Measurements from ENCODE around the gene CSH1. TPM values are rescaled to one million over a fixed set of nuclear protein-coding genes. Genes with fewer than 3 reads are reported as not detected.
A peak's percentile ranks its signal among the peaks of the same experiment; 100 is the strongest.

The CSH1 gene
- total RNA-seq, 3 donors from 2014 or later (not counting 1 experiment from before 2014, with no cell fraction given) = not detected

DNA sequence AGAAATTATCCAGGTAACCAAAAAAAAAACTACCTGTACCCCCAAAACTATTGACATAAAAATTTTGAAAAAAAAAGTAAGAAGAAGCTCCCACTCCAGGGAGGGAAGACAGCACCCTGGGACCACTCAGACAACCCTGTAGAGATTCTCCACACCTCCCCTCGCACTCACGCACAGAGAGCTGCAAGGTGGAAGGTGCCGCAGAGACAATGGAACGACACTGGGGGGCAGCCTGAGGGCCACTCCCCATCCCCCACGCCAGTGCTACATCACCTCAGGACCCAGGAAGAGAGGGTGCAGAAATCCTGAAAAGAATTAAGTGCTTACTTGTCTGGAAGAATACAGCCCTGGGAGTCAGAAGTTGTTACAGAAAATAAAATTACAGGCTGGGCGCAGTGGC, 40.9 kb upstream of the CSH1 start:
- no peaks in the 10 kb centered on the region for H3K36me3 Mint-ChIP-seq
- peaks cover 5 to 19% of the 10 kb centered on the region in 2 donors for H3K4me1 Mint-ChIP-seq
- H3K27me3 Mint-ChIP-seq (ENCODE audit: low read depth in 2 of 2) = no peaks in the 10 kb centered on the region
- intact Hi-C loops (cut with micrococcal nuclease) = no loop called here
- ATAC-seq = no peak
- no peaks in the 10 kb centered on the region for H3K9me3 Mint-ChIP-seq
- Histone ChIP-seq H3K9me3 (ENCODE audit: control insufficient read depth, insufficient read depth, low read length) (no peaks in the 10 kb centered on the region), H3K27me3 (ENCODE audit: control insufficient read depth, insufficient read depth, low read length) (no peaks in the 10 kb centered on the region), H3K36me3 (ENCODE audit: control insufficient read depth, insufficient read depth, low read length) (no peaks in the 10 kb centered on the region), H3K4me1 (ENCODE audit: control insufficient read depth, insufficient read depth, low read length) (peaks cover 18% of the 10 kb centered on the region), H3K27ac (ENCODE audit: low read length) (no peak overlapping the region), H3K4me3 (ENCODE audit: low read length) (no peak overlapping the region)
- H3K4me3 Mint-ChIP-seq = no peak overlapping the region
- no peak for DNase-seq
- 89% methylated on average over 6 of the region's 6 CpGs for WGBS (ENCODE audit: insufficient coverage)
- TF ChIP-seq, protein P1, sequence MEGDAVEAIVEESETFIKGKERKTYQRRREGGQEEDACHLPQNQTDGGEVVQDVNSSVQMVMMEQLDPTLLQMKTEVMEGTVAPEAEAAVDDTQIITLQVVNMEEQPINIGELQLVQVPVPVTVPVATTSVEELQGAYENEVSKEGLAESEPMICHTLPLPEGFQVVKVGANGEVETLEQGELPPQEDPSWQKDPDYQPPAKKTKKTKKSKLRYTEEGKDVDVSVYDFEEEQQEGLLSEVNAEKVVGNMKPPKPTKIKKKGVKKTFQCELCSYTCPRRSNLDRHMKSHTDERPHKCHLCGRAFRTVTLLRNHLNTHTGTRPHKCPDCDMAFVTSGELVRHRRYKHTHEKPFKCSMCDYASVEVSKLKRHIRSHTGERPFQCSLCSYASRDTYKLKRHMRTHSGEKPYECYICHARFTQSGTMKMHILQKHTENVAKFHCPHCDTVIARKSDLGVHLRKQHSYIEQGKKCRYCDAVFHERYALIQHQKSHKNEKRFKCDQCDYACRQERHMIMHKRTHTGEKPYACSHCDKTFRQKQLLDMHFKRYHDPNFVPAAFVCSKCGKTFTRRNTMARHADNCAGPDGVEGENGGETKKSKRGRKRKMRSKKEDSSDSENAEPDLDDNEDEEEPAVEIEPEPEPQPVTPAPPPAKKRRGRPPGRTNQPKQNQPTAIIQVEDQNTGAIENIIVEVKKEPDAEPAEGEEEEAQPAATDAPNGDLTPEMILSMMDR (IDR thresholded peaks at IDR 0.05) = no peak
- no peak overlapping the region for H3K27ac Mint-ChIP-seq

DNA sequence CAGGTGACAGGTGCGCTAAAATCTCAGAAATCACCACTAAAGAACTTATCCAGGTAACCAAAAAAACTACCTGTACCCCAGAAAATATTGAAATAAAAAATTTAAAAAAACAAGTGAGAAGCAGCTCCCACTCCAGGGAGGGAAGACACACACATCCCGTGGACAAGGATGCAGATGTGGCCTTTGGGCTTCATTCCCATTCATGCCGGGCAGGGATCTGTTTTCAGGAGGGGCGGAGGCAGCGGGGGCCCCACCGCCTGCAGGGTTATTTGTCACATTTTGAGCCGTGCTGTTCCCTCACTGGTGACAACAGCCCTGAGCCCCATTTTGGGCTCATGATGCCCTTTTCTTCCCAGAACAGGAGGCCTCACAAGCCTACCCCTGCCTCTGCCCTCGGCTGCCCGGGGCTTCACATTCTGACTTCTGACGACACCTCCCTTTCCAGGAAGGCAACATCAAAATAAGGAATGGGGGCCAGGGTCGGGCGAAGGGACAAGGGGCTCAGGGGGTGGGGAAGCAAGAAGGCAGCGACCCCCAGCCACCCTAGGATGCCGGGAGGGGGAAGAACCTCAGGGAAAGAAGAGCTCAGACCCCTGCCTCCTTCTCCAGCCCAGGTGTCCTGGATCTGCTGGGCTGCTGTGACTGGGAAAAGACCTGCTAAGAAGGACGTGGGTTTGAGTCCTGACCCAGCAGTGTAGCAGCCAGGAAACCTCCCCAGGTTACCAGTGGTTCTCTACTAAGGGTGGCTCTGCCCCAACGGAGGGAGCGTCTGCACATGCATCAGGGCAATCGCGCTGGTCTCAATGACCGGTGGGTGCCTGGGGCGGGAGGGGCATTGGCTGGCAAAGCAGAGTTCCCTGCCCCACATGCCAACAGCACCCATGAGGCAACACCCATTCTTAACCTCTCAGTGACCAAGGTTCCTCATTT, 38.1 kb upstream of the CSH1 start:
- Mint-ChIP-seq H3K4me3 (no peak overlapping the region), H3K36me3 (no peaks in the 10 kb centered on the region), H3K9me3 (no peaks in the 10 kb centered on the region), H3K27ac (no peak overlapping the region), H3K27me3 (ENCODE audit: low read depth in 2 of 2) (no peaks in the 10 kb centered on the region), H3K4me1 (peaks cover 13 to 39% of the 10 kb centered on the region in 2 donors)
- WGBS (ENCODE audit: insufficient coverage) = 87% methylated on average over 21 of the region's 21 CpGs
- H3K27ac ChIP-seq (ENCODE audit: low read length) = no peak overlapping the region
- peaks cover 40% of the 10 kb centered on the region for H3K4me1 ChIP-seq (ENCODE audit: control insufficient read depth, insufficient read depth, low read length)
- no peak for DNase-seq
- TF ChIP-seq, protein P1 (IDR thresholded peaks at IDR 0.05) = no peak
- no peak for ATAC-seq
- intact Hi-C loops (cut with micrococcal nuclease) = no loop called here
- no peaks in the 10 kb centered on the region for H3K27me3 ChIP-seq (ENCODE audit: control insufficient read depth, insufficient read depth, low read length)
- no peaks in the 10 kb centered on the region for H3K9me3 ChIP-seq (ENCODE audit: control insufficient read depth, insufficient read depth, low read length)
- no peak overlapping the region for H3K4me3 ChIP-seq (ENCODE audit: low read length)
- peaks cover 4% of the 10 kb centered on the region for H3K36me3 ChIP-seq (ENCODE audit: control insufficient read depth, insufficient read depth, low read length)

DNA sequence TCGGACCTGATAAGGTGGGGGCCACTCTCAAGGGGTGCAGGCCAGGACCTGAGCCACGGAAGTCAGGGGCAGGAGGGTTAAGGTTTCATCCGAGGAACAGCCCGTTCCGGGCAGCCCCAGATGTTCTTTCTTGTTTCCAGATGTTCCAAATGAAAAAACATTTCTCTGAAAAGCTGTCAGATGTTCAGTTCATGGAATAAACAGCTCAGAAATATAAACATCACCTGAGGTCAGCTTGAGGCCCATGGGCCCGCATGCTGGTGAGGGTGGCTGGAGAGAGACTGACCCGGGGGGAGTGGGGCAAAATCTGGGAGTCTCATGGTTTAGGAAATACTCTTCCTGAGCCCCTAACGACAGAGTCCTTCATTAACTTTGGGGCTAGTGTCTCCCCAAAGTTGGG, 37.2 kb upstream of the CSH1 start:
- no peak overlapping the region for H3K27ac ChIP-seq (ENCODE audit: low read length)
- TF ChIP-seq, protein P1 (IDR thresholded peaks at IDR 0.05) = no peak
- H3K9me3 ChIP-seq (ENCODE audit: control insufficient read depth, insufficient read depth, low read length) = no peaks in the 10 kb centered on the region
- H3K4me1 ChIP-seq (ENCODE audit: control insufficient read depth, insufficient read depth, low read length) = peaks cover 40% of the 10 kb centered on the region
- no peak overlapping the region for H3K4me3 ChIP-seq (ENCODE audit: low read length)
- Mint-ChIP-seq H3K27ac (no peak overlapping the region), H3K4me1 (peaks cover 13 to 35% of the 10 kb centered on the region in 2 donors), H3K4me3 (peak overlapping the region; percentile 49), H3K27me3 (ENCODE audit: low read depth in 2 of 2) (no peaks in the 10 kb centered on the region), H3K9me3 (no peaks in the 10 kb centered on the region), H3K36me3 (no peaks in the 10 kb centered on the region)
- intact Hi-C loops (cut with micrococcal nuclease) = no loop called here
- H3K27me3 ChIP-seq (ENCODE audit: control insufficient read depth, insufficient read depth, low read length) = no peaks in the 10 kb centered on the region
- peaks cover 12% of the 10 kb centered on the region for H3K36me3 ChIP-seq (ENCODE audit: control insufficient read depth, insufficient read depth, low read length)
- DNase-seq = no peak
- 95% methylated on average over 8 of the region's 8 CpGs for WGBS (ENCODE audit: insufficient coverage)
- no peak for ATAC-seq
